EH (cell line): ENCODE measurements around the gene MAP1LC3B2.
"Not testable (repeated sequence)": the region's sequence is repeated elsewhere in the genome, so short reads cannot be mapped to it uniquely, and the experiment has no call there.

Experiments
- DNase-seq: peaks from one replicate; pipeline ENCODE4 v3.0.0-alpha.2; 2015; ENCODE audit warnings: low read depth

Gene MAP1LC3B2

DNA sequence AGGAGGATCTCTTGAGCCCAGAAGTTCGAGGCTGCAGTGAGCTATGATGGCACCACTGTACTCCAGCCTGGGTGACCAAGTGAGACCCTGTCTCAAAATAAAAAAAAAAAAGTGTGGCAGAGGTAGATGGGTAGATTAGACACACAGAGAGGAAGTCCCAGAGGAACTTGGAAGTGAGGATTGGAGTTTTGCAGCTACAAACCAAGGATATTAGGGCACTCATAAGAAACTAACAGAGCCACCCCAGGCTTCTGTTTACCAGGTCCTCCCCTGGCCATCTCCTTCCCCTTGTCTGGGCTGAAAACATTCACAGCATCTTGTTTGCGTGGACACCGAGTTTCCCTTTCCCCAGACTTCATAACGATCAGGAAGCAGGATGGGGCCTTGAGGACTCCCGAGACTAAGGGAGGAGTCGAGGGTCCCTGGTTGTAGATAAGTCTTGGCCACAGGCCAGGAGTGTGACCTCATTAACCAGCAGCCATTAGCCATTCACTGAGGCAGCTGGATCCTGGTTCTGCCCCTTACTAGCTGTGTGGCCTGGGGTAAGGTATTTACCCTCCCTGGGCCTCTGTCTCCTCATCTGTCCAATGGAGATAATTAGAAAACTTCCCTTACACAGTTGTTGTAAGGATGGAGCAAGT lies 2.1 kb downstream of the MAP1LC3B2 start:
- no peak for DNase-seq

DNA sequence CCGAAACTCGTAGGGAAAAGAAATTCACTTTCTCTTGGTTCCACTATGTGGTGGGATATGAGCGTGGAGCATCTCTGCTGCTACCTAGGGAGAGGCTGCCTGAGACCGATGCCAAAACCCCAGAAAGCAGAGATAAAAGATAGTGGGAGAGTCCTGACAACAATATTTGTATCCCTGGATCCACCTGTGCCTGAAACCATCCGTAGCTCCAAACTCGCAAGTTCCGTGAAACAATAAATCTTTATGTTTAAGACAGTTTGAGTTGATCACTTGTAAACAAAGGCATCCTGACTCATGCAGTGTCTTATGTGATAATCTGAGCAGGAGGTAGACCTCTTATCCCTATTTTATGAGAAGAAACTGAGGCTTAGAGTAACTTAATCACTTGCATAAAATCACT lies 2.9 kb downstream of the MAP1LC3B2 start:
- DNase-seq = no peak

DNA sequence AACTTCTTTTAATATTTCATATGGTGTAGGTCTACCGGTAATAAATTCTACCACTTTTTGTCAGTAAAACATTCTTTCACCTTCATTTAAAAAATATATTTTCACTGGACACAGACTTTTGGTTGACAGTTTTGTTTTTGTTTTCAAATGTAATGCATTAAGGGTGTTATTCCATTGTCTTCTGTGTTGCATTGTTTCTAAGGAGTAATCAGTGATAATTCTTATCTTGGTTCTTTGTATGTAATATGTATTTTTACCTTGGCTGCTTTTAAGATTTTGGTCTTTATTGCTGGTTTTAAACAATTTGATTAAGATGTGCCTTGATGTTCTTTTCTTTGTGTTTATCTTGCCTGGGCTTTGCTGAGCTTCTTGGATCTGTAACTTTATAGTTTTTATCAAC lies 4.1 kb downstream of the MAP1LC3B2 start:
- no peak for DNase-seq

DNA sequence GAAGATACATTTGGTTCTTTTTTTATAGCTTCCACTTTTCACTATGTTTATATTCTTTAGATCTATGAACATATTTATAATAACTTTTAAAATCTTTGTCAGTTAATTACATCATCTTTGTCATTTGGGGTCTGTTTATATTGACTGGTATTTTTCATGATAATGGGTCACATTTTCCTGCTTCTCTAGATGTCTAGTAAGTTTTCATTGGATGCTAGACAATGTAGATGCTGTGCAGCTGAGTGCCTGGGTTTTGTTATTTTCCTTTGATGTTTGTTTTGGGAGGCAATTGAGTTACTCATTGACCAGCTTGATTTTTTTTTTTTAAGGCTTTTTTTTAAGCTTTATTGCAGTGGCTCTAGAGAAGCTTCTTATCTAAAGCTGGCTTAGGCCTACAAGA lies 4.9 kb downstream of the MAP1LC3B2 start:
- no peak for DNase-seq

DNA sequence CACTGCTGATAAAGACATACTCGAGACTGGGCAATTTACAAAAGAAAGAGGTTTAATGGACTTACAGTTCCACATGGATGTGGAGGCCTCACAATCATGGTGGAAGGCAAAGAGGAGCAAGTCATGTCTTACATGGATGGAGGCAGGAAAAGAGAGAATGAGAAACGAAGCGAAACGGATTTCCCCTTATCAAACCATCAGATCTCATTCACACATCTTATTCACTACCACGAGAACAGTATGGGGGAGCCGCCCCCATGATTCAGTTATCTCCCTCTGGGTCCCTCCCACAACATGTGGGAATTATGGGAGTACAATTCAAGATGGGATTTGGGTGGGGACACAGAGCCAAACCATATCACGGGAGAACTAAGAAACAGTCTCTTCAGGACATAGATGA lies 6.0 kb downstream of the MAP1LC3B2 start:
- DNase-seq = not testable (repeated sequence)

DNA sequence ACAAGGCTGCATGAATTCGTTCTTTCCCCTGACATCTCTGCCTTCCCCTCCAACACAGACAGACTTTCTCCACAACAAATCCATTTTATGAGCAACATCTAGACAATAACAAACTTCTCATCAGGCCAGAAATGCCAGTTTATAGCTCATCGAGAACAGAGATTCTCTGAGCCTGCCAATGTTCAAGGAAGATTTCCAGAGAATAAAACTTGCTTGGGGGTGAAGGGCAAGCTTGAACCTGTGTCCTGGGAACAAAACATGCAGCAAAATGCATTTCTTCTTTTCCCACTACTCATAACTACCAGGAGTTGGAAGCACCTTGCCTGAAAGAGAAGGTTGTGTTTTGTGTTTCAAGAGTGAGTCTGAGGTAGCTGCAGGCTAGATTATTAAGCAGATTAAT lies 6.8 kb downstream of the MAP1LC3B2 start:
- no peak for DNase-seq

DNA sequence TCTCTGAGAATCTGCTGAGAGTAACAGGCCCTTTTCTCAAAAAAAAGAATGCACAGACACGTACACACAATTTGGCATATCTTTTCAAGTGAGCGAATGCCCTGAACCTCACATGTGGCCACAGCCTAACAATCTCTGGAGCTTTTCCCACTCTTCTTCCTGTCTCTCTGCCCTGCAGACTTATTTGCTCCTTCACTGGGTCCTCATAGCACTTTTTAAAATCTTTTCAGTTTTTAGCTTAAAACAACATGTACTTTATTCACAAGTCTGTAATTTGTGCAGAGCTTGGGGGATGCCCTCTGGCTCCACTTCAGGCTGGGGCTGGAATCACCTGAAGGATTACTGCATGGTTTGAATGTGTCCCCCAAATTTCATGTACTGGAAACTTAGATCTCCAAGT lies 9.0 kb downstream of the MAP1LC3B2 start:
- no peak for DNase-seq

DNA sequence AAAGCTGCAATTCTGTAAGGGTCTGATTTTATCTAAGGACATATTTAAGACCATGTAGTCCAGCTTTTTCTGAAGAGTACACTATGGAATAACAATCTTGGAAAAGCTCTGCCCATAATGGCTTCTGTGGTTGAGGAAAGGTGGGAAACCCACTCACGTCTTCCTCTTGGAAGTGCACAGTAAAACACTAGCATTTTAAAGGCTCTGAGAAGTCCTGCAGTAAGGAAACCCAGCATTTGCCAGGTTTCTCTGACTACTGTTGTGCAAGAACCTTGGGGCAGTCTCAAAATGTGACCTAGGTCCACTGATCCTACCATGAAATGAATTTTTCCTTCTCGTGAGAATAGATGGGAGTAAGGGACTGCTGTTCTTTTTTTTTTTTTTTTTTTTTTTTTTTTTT lies 11.9 kb downstream of the MAP1LC3B2 start:
- DNase-seq = no peak

DNA sequence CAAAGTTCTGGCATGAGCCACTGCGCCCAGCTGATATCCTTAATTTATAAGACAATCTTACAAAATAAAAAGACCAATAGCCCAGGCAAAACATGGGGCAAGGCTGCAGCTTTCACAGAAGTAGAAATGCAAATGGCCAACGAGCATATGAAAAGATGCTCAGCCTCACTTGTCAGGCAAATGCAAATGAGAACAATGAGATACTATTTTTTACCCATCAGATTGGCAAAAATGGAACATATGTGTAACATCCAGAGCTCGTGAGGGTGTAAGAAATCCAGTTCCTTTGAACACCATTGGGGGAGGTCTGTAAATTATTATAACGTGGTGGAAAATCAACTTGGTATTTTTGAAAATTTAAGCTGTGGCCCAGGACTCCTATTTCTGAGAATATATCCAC lies 14.6 kb downstream of the MAP1LC3B2 start:
- no peak for DNase-seq

DNA sequence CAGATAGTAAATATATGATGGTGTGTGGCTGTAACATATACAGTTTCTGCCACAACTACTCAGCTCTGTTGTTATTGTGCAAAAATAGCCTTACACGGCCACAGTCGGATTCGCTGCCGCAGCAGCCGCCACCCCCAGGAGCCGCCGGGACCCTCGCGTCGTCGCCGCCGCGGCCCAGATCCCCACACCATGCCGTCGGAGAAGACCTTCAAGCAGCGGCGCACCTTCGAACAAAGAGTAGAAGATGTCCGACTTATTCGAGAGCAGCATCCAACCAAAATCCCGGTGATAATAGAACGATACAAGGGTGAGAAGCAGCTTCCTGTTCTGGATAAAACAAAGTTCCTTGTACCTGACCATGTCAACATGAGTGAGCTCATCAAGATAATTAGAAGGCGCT lies 16.6 kb downstream of the MAP1LC3B2 start:
- not testable (repeated sequence) for DNase-seq

DNA sequence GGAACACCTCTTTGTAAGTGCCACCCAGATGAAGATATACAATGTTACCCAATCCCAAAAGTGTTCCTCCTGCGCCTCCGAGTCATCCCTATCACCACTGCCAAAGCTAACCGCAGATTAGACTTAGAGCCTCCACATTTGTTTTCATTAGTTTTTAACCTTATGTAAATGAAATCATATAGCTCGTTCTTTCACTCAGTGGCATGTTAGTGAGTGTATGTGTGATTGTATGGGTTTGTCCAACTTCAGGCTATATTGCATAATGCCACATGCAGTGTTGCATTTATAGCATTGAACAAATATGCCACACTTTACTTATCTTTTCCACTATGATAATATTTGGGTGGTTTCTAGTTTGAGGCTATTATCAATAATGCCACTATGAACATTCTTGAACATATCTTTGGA lies 18.0 kb downstream of the MAP1LC3B2 start:
- no peak for DNase-seq

DNA sequence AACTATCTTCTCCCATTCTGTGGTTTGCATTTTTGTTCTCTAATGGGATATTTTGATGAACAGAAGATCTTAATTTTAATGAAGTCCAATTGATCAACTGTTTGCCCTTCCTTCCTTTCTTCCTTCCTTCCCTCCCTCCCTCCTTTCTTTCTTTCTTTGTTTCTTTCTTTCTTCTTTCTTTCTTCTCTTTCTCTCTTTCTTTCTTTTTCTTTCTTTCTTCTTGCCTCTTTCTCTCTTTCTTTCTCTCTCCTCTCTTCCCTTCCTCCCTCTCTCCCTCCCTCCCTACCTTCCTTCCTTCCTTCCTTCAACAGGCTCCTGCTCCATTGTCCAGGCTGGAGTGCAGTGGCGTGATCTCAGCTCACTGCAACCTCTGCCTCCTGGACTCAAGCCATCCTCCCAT lies 18.9 kb downstream of the MAP1LC3B2 start:
- no peak for DNase-seq

DNA sequence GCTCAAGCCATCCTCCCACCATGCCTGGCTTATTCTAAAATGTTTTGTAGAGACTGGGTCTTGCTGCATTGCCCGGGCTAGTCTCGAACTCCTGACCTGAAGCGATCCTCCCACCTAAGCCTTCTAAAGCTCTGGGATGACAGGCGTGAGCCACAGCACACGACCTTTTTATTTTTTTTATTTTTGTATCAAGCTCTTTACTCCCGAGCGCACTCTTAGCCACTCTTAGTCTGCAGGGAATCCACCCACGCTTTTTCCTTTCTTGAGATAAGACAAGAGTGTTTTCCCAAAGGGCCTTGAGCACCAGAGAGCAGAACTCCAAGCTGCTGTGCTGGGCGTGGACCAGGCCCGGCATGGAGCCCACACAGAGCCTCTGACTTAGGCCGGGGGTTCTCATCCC lies 23.4 kb downstream of the MAP1LC3B2 start:
- DNase-seq = no peak

DNA sequence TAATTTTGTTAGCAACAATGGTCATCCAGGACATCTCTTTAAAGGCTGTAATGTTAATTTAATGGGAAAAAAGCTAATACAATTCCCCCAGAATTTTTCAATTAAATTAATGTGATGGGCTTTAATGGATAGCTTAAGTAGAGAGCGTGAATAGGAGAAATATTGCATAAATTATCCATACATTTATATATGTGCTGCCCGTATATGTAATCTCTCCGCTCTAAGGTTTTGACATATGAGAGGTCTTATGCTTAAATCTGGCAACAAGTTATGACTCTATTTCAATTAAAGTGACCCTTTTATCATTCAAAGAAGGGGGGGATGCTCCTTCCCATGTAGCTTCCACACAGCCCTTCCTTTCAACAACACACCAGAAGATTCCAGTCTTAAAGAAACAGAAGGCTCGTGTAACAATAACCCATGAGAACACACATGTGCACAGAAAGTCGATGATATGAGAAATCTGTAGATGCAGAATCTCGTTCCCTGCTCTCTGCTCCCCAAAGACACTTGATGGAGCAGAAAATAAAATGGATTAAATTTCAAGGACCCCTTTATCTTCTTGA lies 24.0 kb downstream of the MAP1LC3B2 start:
- no peak for DNase-seq

DNA sequence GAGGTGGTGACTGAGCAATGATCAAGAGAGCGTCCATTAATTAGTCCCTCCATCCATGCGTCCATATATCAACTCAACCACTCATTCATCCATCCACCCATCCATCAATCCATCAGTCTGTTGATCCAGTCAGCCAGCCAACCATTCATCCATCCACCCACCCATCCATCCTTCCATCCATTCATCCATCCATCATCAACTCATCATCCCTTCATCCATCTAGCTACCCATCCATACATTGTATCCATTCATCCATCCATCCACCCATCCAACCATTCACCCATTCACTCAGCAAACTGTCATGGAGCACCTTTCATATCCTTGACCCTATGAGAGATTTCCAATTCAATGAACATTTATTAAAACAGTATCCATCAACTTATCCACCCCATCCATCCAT lies 28.1 kb downstream of the MAP1LC3B2 start:
- no peak for DNase-seq

DNA sequence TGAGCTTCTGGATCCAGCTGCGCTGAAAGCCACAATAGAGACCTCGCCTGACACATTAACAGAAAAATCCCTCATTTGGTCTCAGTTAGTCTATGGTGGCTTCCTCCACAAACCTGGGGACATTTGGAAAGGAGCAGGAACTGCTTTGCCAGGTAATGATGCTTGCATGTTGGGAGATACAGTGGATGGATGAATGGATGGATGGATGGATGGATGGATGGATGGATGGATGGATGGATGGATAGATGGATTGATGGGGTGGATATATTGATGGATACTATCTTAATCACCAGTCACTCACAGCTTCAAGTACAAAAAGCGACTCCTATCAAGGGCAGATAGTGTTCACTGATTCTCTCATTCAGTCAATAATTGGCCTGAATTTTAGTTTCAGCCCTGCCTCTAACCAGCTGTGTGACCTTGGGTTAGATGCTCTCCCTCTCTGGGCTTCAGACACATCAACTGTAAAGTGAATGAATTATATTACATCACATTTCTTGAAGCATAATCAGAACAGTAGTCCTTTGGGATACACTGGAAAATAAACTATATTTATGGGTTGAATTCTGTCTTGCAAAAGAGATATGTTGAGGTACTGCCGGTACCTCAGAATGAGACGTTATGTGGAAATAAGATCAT lies 29.3 kb downstream of the MAP1LC3B2 start:
- no peak for DNase-seq

DNA sequence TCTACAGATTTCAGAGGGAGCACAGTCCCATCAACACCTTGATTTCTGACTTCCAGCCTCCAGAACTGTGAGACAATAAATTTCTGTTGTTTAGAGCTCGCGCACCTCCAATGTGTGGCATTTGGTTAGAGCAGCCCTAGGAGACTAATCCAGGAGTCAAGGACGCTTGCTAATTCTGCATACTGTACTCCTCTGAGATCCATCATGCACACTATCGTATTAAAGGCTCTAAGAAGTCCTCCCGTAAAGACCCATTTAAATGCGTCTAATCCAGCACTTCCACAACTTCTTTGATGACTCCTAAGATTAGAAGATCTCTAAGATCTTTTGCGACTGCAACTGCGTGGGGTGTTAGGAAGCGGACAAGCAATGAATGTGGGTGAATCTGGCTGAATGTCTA lies 30.4 kb downstream of the MAP1LC3B2 start:
- no peak for DNase-seq

DNA sequence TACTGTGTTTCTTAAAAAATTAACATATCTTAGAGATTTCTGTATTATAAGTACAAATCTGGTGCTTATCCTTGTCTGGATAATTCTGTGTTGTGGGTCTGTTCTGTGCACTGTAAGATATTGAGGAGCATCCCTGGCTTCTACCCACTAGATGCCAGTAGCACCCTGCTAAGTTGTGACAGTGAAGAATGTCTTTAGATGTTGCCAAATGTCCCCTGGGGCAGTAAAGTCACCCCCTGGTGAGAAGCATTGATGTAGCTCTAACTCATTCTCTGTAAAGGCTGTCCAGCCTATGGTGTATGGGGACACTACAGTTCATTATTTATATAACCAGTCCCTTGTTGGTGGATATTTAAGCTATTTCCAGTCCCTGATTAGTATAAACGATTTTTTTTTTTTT lies 31.4 kb downstream of the MAP1LC3B2 start:
- DNase-seq = peak; percentile 59

DNA sequence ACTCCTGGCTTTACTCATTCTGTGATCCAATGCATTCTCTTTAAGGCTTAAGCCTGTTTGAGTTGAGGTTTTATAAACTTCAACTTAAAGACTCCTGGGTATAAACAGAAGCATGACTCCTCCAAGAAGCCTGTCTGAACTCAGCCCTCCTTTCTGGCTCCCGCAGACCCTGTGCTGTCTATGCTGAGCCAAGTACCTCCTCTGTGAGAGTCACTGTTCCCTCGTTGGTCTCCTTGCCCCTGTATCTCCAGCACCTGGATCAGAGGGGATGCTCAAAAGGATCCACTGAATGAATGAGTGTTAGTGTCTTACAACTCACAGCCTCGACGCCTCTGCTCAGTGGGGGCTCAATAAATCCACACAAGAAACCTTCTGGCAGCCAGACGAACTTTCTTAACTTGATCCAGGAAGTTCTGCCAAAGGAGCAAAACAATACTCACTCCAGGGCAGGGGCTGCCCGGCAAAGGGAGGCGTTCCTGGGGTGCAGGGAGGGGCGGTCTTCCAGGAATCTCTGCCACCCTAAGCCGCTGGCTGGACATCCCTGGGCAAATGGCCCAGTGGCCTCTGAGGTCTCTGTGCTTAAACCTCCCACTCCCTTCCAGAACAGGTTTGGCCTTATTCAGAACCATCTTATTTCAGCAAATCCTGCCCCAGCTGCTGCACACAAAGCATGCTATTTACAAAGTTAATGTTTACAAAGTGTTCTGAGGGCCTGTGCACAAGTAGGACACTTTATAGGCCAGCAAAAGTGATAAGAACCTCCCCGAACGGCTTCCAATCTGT lies 32.9 kb downstream of the MAP1LC3B2 start:
- peak; percentile 30 for DNase-seq

DNA sequence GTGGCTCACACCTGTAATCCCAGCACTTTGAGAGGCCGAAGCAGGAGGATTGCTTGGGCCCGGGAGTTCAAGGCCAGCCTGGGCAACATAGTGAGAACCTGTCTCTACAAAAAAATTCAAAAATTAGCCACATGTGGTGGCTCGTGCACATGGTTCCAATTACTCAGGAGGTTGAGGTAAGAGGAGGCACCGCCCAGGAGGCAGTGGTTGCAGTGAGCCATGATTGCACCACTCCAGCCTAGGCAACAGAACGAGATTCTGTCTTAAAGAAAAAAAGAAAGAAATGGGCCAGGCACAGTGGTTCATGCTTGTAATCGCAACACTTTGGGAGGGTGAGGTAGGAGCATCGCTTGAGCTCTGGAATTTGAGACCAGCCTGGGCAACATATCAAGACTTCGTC lies 33.5 kb downstream of the MAP1LC3B2 start:
- DNase-seq = no peak

DNA sequence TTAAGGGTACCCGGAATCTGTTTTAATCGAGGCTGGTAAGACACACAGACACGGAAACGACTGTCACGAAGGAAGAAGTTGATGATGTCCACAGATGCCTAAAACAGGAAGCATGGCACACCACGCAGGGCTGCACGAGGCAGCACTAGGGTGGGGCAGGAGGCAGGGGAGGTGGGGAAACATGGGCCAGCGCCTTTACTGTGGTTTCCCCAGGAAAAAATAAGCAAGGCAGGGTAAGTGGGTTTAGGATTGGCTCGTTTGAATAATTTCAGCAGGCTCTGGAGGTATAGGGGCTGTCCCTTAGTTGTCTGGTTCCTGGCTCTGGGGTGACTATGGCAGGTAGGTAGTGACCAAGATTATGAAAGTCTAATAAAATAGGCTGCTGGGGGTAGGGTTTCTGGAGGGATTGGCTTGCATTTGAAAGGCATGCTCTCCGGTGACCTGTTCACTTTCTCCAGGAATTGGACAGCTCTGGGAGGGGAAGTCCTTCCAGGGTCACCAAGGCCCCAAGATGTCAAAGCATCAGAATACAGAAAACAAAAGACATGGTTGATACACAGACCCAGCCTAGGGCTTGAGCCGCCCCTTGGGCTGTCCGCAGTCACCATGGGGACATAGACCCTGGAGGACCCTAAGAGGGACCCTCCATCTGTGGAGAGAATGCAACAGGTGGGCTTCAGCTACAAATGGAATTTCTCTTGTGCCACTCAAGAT lies 35.3 kb downstream of the MAP1LC3B2 start:
- no peak for DNase-seq

DNA sequence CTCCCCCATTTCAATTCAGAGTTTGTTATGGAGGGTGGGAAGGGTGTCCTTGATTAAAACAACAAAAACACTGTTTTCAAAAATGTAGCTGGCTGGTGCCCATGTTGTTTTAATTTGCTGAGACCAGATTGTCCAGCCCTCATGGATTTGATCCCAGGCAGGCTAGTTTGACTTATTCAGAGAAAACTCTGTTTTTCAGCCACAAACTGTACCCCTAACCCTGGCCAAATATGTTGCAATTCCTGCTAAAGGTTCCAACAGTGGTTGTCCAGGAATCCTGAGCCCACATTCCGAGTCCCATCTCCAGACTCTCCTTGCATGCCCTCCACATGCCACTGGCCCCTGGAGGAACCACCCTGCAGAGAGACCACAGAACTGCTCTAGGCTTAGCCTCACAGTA lies 36.0 kb downstream of the MAP1LC3B2 start:
- DNase-seq = peak; percentile 71
